CD4-positive, alpha-beta memory T cell (primary cell): ENCODE measurements around the gene GSTCD. TPM values are rescaled to one million over a fixed set of nuclear protein-coding genes. Genes with fewer than 3 reads are reported as not detected.

ENCODE experiments used
- CTCF ChIA-PET: fragments of 350-600 bp; sonication (Branson Sonifier 250); formaldehyde crosslinking; loops from one replicate; lab custom pipeline; 2021; ENCODE audit warnings: inconsistent platforms; ENCODE audit not compliant: partially characterized antibody; lab: Charles Lee
- POLR2A ChIA-PET: fragments of 350-600 bp; sonication (Branson Sonifier 250); formaldehyde crosslinking; loops from one replicate; lab custom pipeline; 2021; ENCODE audit not compliant: partially characterized antibody; lab: Charles Lee
- DNase-seq, 5 donors: peaks; one replicate each; pipeline versions ENCODE4 v3.0.0 to v3.0.0-alpha.2; 2020 to 2022; ENCODE audit warnings: mixed read lengths in 1 of 5
- H3K27ac ChIP-seq: one replicate; pipeline ENCODE4 v1.7.0; 2013; ENCODE audit warnings: low read depth, low read length
- H3K27me3 ChIP-seq: 2 replicates; pipeline ENCODE4 v1.7.0; 2013; ENCODE audit warnings: mild to moderate bottlenecking, low read length, moderate library complexity; ENCODE audit not compliant: insufficient read depth
- H3K36me3 ChIP-seq: 2 replicates; pipeline ENCODE4 v1.7.0; 2013; ENCODE audit warnings: mild to moderate bottlenecking, low read length, moderate library complexity; ENCODE audit not compliant: insufficient read depth
- H3K4me1 ChIP-seq: 2 replicates; pipeline ENCODE4 v1.7.0; 2013; ENCODE audit warnings: mild to moderate bottlenecking, low read length, moderate library complexity; ENCODE audit not compliant: insufficient read depth
- H3K4me3 ChIP-seq, 2 donors: one replicate each; pipeline ENCODE4 v1.7.0; 2013; ENCODE audit warnings: low read length in 2 of 2, mild to moderate bottlenecking in 1 of 2
- H3K9me3 ChIP-seq, 2 donors: one replicate each; pipeline ENCODE4 v1.7.0; 2013; ENCODE audit warnings: low read length in 2 of 2, control low read depth in 1 of 2; ENCODE audit not compliant: control insufficient read depth in 1 of 2
- H3K27ac Mint-ChIP-seq, 7 donors: one replicate each; pipeline ENCODE4 v1.8.0; 2020 to 2021; ENCODE audit warnings: mixed read lengths in 7 of 7, mild to moderate bottlenecking in 6 of 7, inconsistent platforms in 3 of 7, moderate library complexity in 3 of 7
- H3K27me3 Mint-ChIP-seq, 2 donors: one replicate each; pipeline ENCODE4 v1.8.0; 2020 to 2021; ENCODE audit warnings: mixed read lengths in 2 of 2
- H3K36me3 Mint-ChIP-seq, 2 donors: one replicate each; pipeline ENCODE4 v1.8.0; 2020 to 2021; ENCODE audit warnings: mixed read lengths in 2 of 2, inconsistent platforms in 1 of 2, mild to moderate bottlenecking in 1 of 2
- H3K4me1 Mint-ChIP-seq, 4 donors: one replicate each; pipeline ENCODE4 v1.8.0; 2020 to 2021; ENCODE audit warnings: mixed read lengths in 4 of 4, mild to moderate bottlenecking in 1 of 4
- H3K4me3 Mint-ChIP-seq, 8 donors: one replicate each; pipeline ENCODE4 v1.8.0; 2020 to 2021; ENCODE audit warnings: mixed read lengths in 8 of 8, mild to moderate bottlenecking in 7 of 8, moderate library complexity in 6 of 8, inconsistent platforms in 3 of 8
- H3K9me3 Mint-ChIP-seq, 8 donors: one replicate each; pipeline ENCODE4 v1.8.0; 2020 to 2021; ENCODE audit warnings: mixed read lengths in 8 of 8, mild to moderate bottlenecking in 5 of 8, inconsistent platforms in 3 of 8, moderate library complexity in 1 of 8
- intact Hi-C: fragments of 100-400 bp; cut with micrococcal nuclease; formaldehyde crosslinking; loops from one replicate; pipeline ENCODE4 v1.15.1; 2023
- polyA plus RNA-seq, 2 donors: library from polyadenylated mRNA; unstranded; fragments of 300-500 nt; fragmentation: Illumina TruSeq; gene quantifications; one replicate each; pipeline ENCODE4 v1.2.3, GENCODE V29; 2021
- total RNA-seq, 2 experiments: library from RNA; stranded (reverse); gene quantifications; one replicate each; pipeline ENCODE4 v1.2.3, GENCODE V29; 2021

The GSTCD gene
- total RNA-seq (1 to 10 TPM; 4.7 to 5.0 TPM), polyA plus RNA-seq (1 to 10 TPM in 1 of 2 donors, under 1 TPM in 1; 0.64 to 2.8 TPM)

GRCh38 chr4:105708181-105709080 lies at the start of gene GSTCD, which contains the start of gene INTS12:
GSTCD (plus strand) TSS chr4:105708784; CDS start chr4:105717614, 8,830 bp downstream.
INTS12 (minus strand) TSS chr4:105708689; CDS start chr4:105700005, 8,684 bp downstream.
- peaks cover 20% of the 10 kb centered on the region for H3K4me1 ChIP-seq
- intact Hi-C loops: loop anchor here (1.0 to 10.0 kb wide), 4 partner anchors 235 to 774 kb away; partner anchors contain the start of genes AIMP1, TBCK and TET2
- H3K36me3 ChIP-seq: no peaks in the 10 kb centered on the region
- peaks cover 23 to 45% (median 29%) of the 10 kb centered on the region in 4 donors for H3K4me1 Mint-ChIP-seq
- no peaks in the 10 kb centered on the region for H3K27me3 Mint-ChIP-seq
- peaks cover 0 to 13% of the 10 kb centered on the region in 2 donors for H3K36me3 Mint-ChIP-seq
- no peaks in the 10 kb centered on the region for H3K9me3 Mint-ChIP-seq
- ChIA-PET POLR2A (interaction anchor here (1.1 to 1.8 kb wide), 2 partner anchors 11 to 235 kb away, joined by 3 to 7 read pairs; partner anchors contain the start of gene PPA2), CTCF (interaction anchor here (1.0 to 1.5 kb wide), 3 partner anchors 9 to 13 kb away, joined by 3 read pairs; no protein-coding TSS in a partner anchor)
- peak within 1 kb of the TSS; percentile 70 to 92 for H3K4me3 ChIP-seq
- peak within 1 kb of the TSS; percentile 93 to 99 (median 98) for H3K27ac Mint-ChIP-seq
- peak within 1 kb of the TSS; percentile 65 for H3K27ac ChIP-seq
- DNase-seq: peak; percentile 84 to 87 (median 86)
- H3K9me3 ChIP-seq: no peaks in the 10 kb centered on the region
- H3K4me3 Mint-ChIP-seq: peak within 1 kb of the TSS; percentile 99 to 100 (median 100)
- H3K27me3 ChIP-seq: no peaks in the 10 kb centered on the region

GRCh38 chr4:105659190-105659589 lies 49.4 kb upstream of the GSTCD start:
- Mint-ChIP-seq H3K9me3 (no peaks in the 10 kb centered on the region), H3K27ac (no peak overlapping the region), H3K4me3 (no peak overlapping the region), H3K27me3 (peaks cover 2 to 3% of the 10 kb centered on the region in 2 donors), H3K36me3 (no peaks in the 10 kb centered on the region), H3K4me1 (no peaks in the 10 kb centered on the region)
- H3K4me1 ChIP-seq: no peaks in the 10 kb centered on the region
- H3K9me3 ChIP-seq: no peaks in the 10 kb centered on the region
- intact Hi-C loops: no loop called here
- no peak overlapping the region for H3K4me3 ChIP-seq
- DNase-seq: no peak
- H3K27me3 ChIP-seq: no peaks in the 10 kb centered on the region
- no peak overlapping the region for H3K27ac ChIP-seq
- POLR2A ChIA-PET: no interaction called here
- CTCF ChIA-PET: no interaction called here
- H3K36me3 ChIP-seq: no peaks in the 10 kb centered on the region

GRCh38 chr4:105661028-105661427 lies 47.6 kb upstream of the GSTCD start:
- Histone ChIP-seq H3K27me3 (no peaks in the 10 kb centered on the region), H3K36me3 (no peaks in the 10 kb centered on the region), H3K27ac (no peak overlapping the region), H3K9me3 (no peaks in the 10 kb centered on the region), H3K4me3 (no peak overlapping the region), H3K4me1 (no peaks in the 10 kb centered on the region)
- peaks cover 6 to 8% of the 10 kb centered on the region in 2 donors for H3K27me3 Mint-ChIP-seq
- no peaks in the 10 kb centered on the region for H3K4me1 Mint-ChIP-seq
- H3K36me3 Mint-ChIP-seq: no peaks in the 10 kb centered on the region
- no peak overlapping the region for H3K4me3 Mint-ChIP-seq
- no peaks in the 10 kb centered on the region for H3K9me3 Mint-ChIP-seq
- DNase-seq: no peak
- CTCF ChIA-PET: no interaction called here
- POLR2A ChIA-PET: no interaction called here
- no peak overlapping the region for H3K27ac Mint-ChIP-seq
- intact Hi-C loops: no loop called here

GRCh38 chr4:105662935-105663675 lies 45.5 kb upstream of the GSTCD start:
- no peaks in the 10 kb centered on the region for H3K4me1 ChIP-seq
- H3K36me3 ChIP-seq: no peaks in the 10 kb centered on the region
- H3K4me1 Mint-ChIP-seq: no peaks in the 10 kb centered on the region
- CTCF ChIA-PET: no interaction called here
- no peaks in the 10 kb centered on the region for H3K27me3 ChIP-seq
- no peak overlapping the region for H3K4me3 Mint-ChIP-seq
- H3K27ac ChIP-seq: no peak overlapping the region
- intact Hi-C loops: no loop called here
- no peaks in the 10 kb centered on the region for H3K36me3 Mint-ChIP-seq
- H3K9me3 Mint-ChIP-seq: no peaks in the 10 kb centered on the region
- no peaks in the 10 kb centered on the region for H3K9me3 ChIP-seq
- H3K27ac Mint-ChIP-seq: no peak overlapping the region
- DNase-seq: no peak
- H3K4me3 ChIP-seq: no peak overlapping the region
- peaks cover 8 to 13% of the 10 kb centered on the region in 2 donors for H3K27me3 Mint-ChIP-seq
- POLR2A ChIA-PET: no interaction called here

GRCh38 chr4:105666693-105667092 lies 41.9 kb upstream of the GSTCD start:
- Mint-ChIP-seq H3K4me3 (no peak overlapping the region), H3K4me1 (no peaks in the 10 kb centered on the region), H3K27ac (no peak overlapping the region), H3K9me3 (no peaks in the 10 kb centered on the region), H3K27me3 (peaks cover 6 to 13% of the 10 kb centered on the region in 2 donors), H3K36me3 (no peaks in the 10 kb centered on the region)
- POLR2A ChIA-PET: no interaction called here
- Histone ChIP-seq H3K36me3 (no peaks in the 10 kb centered on the region), H3K9me3 (no peaks in the 10 kb centered on the region), H3K27ac (no peak overlapping the region), H3K4me1 (no peaks in the 10 kb centered on the region), H3K4me3 (no peak overlapping the region), H3K27me3 (no peaks in the 10 kb centered on the region)
- DNase-seq: no peak
- CTCF ChIA-PET: no interaction called here
- intact Hi-C loops: no loop called here

- Mint-ChIP-seq H3K4me3 (no peak overlapping the region), H3K4me1 (no peaks in the 10 kb centered on the region)
- CTCF ChIA-PET: no interaction called here
Observed at GRCh38 chr4:105670684-105671083, 37.9 kb upstream of the GSTCD start.

GRCh38 chr4:105671301-105671700 lies 37.3 kb upstream of the GSTCD start:
- no peaks in the 10 kb centered on the region for H3K36me3 ChIP-seq
- no peaks in the 10 kb centered on the region for H3K27me3 ChIP-seq
- no peaks in the 10 kb centered on the region for H3K36me3 Mint-ChIP-seq
- peaks cover 4 to 10% of the 10 kb centered on the region in 2 donors for H3K27me3 Mint-ChIP-seq
- H3K27ac ChIP-seq: no peak overlapping the region
- no peaks in the 10 kb centered on the region for H3K9me3 ChIP-seq
- intact Hi-C loops: no loop called here
- ChIA-PET CTCF (no interaction called here), POLR2A (no interaction called here)
- no peak for DNase-seq
- H3K4me3 Mint-ChIP-seq: no peak overlapping the region
- H3K27ac Mint-ChIP-seq: no peak overlapping the region
- H3K9me3 Mint-ChIP-seq: no peaks in the 10 kb centered on the region
- H3K4me1 ChIP-seq: no peaks in the 10 kb centered on the region
- H3K4me1 Mint-ChIP-seq: no peaks in the 10 kb centered on the region
- no peak overlapping the region for H3K4me3 ChIP-seq

More at GRCh38 chr4:105670684-105671083, 37.9 kb upstream of the GSTCD start:
- H3K36me3 Mint-ChIP-seq: no peaks in the 10 kb centered on the region
- Histone ChIP-seq H3K27ac (no peak overlapping the region), H3K27me3 (no peaks in the 10 kb centered on the region), H3K4me1 (no peaks in the 10 kb centered on the region), H3K36me3 (no peaks in the 10 kb centered on the region), H3K4me3 (no peak overlapping the region), H3K9me3 (no peaks in the 10 kb centered on the region)
- no peak overlapping the region for H3K27ac Mint-ChIP-seq
- no peaks in the 10 kb centered on the region for H3K9me3 Mint-ChIP-seq
- intact Hi-C loops: no loop called here
- POLR2A ChIA-PET: no interaction called here
- DNase-seq: no peak
- peaks cover 6 to 10% of the 10 kb centered on the region in 2 donors for H3K27me3 Mint-ChIP-seq
